ENCODE data around the gene ZSCAN5A.

ZSCAN5A gene

GRCh38 chr19:56314381-56315076 is at the start of gene ZSCAN5A:
Gene ZSCAN5A, minus strand, starts transcription at chr19:56314839. Its CDS starts 89,793 bp downstream, at chr19:56225046.
- no peak for TF ChIP-seq CTCF (conservative IDR thresholded peaks at IDR 0.05)
- peak within 1 kb of the TSS; percentile 96 for H3K27ac ChIP-seq

- TF ChIP-seq CTCF (conservative IDR thresholded peaks at IDR 0.05), result no peak
- H3K27ac ChIP-seq, result no peak overlapping the region
These were observed 46.2 kb upstream of the ZSCAN5A start for GRCh38 chr19:56360841-56361240.

- TF ChIP-seq CTCF (conservative IDR thresholded peaks at IDR 0.05), result no peak
- peak overlapping the region; percentile 94 for H3K27ac ChIP-seq
These were observed 42.3 kb upstream of the ZSCAN5A start for GRCh38 chr19:56356944-56357343.

- no peak for TF ChIP-seq CTCF (conservative IDR thresholded peaks at IDR 0.05)
- H3K27ac ChIP-seq, result peak overlapping the region; percentile 94
These were observed 40.9 kb upstream of the ZSCAN5A start for GRCh38 chr19:56355517-56355916.

- TF ChIP-seq CTCF (conservative IDR thresholded peaks at IDR 0.05), result no peak
- no peak overlapping the region; the same call in 1 of the 2 replicates for H3K27ac ChIP-seq
These were observed 36.6 kb upstream of the ZSCAN5A start for GRCh38 chr19:56351208-56351607.

- no peak overlapping the region for H3K27ac ChIP-seq
- peak; percentile 95 for TF ChIP-seq CTCF (conservative IDR thresholded peaks at IDR 0.05)
These were observed 35.9 kb upstream of the ZSCAN5A start for GRCh38 chr19:56350416-56351045.

- no peak overlapping the region; the same call in 1 of the 2 replicates for H3K27ac ChIP-seq
- TF ChIP-seq CTCF (conservative IDR thresholded peaks at IDR 0.05), result peak; percentile 73
These were observed 33.7 kb upstream of the ZSCAN5A start for GRCh38 chr19:56348289-56348877.

Data from VCaP (cell line).